Bronchial epithelial cell (primary cell): Measurements from ENCODE around the gene PIGV. TPM values are rescaled to one million over a fixed set of nuclear protein-coding genes. Genes with fewer than 3 reads are reported as not detected.

ENCODE experiments used
- DNase-seq: peaks from one replicate; pipeline ENCODE4 v3.0.0-alpha.2; 2010; ENCODE audit warnings: low read depth
- FAIRE-seq: peaks from 2 replicates; lab custom pipeline; 2011; peaks lifted over from hg19 to GRCh38; lab: Jason Lieb, UNC
- H3K27me3 ChIP-seq: 2 replicates; pipeline ENCODE4 v1.5.1; 2011; ENCODE audit warnings: low read length; ENCODE audit not compliant: control insufficient read depth, insufficient read depth
- H3K36me3 ChIP-seq: 2 replicates; pipeline ENCODE4 v1.5.1; 2011; ENCODE audit warnings: low read length; ENCODE audit not compliant: control insufficient read depth, insufficient read depth
- H3K4me3 ChIP-seq: 2 replicates; pipeline ENCODE4 v1.5.1; 2011; ENCODE audit warnings: mild to moderate bottlenecking, low read depth, low read length, control low read depth
- total RNA-seq: library from RNA; depleted of rRNA; stranded (reverse); fragments of >200 nt; gene quantifications from 2 replicates; pipeline ENCODE4 v1.2.1, GENCODE V29; 2014
- TF ChIP-seq, protein P1 (sequence below): IDR thresholded peaks from 2 replicates; pipeline ENCODE4 v1.5.1; 2011; ENCODE audit warnings: mild to moderate bottlenecking, moderate library complexity, low read length, control low read depth, inconsistent platforms; ENCODE audit not compliant: insufficient read depth, severe bottlenecking

The PIGV gene
- total RNA-seq, 1 donor from 2014 or later, result 14.2 TPM

DNA sequence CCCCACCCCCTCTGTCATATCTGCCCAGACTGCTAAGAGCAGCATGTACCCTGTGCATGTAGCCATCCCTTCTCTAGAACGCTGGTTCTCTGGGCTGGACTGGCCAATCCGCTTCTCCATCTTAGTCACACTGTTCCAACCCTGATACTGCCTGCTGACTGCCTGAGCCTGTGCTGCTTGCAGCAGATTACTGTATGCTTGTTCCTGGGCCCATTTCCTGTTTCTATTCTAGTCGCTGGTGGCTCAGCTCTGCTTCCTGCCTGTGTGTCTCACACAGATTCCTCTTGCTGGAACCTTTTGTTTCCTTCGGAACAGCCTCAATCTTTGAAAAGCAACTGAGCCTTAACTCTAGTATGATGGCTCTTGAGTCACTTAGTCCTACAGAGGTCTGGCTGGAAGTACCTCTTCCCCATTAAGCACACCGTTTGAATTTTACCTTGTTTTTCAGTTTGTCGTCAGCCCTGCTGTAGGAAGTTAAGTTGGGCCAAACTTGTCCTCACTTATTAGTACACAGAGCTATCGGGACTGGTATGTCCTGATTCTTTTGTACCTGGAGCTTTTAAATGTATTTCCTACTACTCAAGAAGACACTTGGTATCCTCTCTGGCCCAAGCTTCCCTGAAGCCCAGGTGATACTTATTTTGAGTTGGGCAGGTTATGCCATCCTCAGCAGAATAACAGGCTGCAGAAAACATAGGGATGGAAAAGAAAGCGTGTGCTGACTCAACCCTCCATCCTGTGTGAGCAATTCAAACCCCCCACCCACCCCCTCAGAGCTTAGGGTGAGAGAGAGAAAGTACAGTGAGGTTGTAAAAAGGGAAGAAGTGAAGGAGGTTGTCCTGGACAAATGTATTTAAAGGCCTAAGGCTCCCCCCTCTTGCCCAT, 43.4 kb upstream of the PIGV start:
- Histone ChIP-seq H3K36me3 (peaks cover 8% of the 10 kb centered on the region), H3K27me3 (no peaks in the 10 kb centered on the region), H3K4me3 (no peak overlapping the region)
- DNase-seq (peak; percentile 97), FAIRE-seq (no peak)
- TF ChIP-seq, protein P1, sequence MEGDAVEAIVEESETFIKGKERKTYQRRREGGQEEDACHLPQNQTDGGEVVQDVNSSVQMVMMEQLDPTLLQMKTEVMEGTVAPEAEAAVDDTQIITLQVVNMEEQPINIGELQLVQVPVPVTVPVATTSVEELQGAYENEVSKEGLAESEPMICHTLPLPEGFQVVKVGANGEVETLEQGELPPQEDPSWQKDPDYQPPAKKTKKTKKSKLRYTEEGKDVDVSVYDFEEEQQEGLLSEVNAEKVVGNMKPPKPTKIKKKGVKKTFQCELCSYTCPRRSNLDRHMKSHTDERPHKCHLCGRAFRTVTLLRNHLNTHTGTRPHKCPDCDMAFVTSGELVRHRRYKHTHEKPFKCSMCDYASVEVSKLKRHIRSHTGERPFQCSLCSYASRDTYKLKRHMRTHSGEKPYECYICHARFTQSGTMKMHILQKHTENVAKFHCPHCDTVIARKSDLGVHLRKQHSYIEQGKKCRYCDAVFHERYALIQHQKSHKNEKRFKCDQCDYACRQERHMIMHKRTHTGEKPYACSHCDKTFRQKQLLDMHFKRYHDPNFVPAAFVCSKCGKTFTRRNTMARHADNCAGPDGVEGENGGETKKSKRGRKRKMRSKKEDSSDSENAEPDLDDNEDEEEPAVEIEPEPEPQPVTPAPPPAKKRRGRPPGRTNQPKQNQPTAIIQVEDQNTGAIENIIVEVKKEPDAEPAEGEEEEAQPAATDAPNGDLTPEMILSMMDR, result no peak

DNA sequence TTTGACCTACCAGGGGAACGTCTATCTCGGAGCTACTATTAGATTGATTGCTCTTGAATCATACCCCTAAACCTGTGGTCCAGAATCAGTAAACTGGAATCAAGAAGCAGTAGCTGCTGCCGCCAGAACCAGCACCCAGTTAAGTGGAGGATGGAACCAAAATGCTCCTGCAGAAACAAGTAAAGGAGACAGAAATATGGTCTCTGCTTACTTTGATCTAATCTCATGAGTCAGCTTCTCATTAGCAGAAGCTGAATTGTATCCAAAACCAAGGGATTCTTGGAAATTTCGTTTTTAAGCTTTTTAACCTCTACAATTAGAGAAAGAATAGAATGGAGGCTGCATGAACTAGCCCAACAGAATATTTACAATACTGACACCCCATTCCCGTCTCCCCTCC, 42.6 kb upstream of the PIGV start:
- DNase-seq, result no peak
- Histone ChIP-seq H3K27me3 (no peaks in the 10 kb centered on the region), H3K36me3 (peaks cover 10% of the 10 kb centered on the region), H3K4me3 (no peak overlapping the region)
- TF ChIP-seq, protein P1, result no peak
- no peak for FAIRE-seq

DNA sequence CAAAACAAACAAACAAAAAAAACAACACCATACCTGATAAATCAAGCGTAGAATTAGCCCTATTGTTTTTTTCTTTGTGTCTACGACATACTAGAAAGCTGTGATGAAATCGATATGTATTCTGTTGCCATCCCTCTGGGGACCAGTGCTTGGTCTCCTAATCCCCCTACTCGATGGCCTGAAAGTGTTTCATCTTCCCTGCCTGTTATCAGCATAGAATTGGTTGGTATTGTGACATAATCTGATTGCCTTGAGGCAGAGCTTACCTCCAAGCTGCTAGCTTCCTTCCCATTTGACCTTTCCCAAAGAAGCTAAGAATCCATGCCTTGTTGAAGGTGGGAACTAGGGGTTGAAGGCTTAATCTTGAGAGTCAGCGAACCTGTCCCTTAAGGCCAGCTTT, 40.7 kb upstream of the PIGV start:
- H3K27me3 ChIP-seq, result no peaks in the 10 kb centered on the region
- no peak overlapping the region for H3K4me3 ChIP-seq
- TF ChIP-seq, protein P1, result no peak
- DNase-seq, result no peak
- no peak for FAIRE-seq
- H3K36me3 ChIP-seq, result peaks cover 7% of the 10 kb centered on the region

DNA sequence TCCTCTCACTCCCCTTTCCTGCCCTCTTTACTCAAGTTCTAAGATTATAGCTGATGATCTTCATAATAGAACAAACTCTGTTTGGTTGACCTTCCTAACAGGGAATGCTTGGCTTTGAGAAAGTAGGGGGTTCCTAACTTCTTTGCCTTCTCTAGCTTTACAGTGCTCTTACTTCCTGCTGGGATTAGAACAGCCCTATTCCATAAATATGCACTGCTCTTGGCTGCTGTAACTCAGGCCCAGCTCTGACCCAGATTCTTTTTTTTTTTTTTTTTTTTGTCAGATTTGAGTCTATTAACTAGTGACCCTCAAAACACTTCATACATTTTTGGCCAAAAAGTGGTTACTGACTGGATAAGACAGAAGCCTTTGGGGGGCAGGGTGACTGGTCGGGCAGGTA, 39.4 kb upstream of the PIGV start:
- no peak for DNase-seq
- no peaks in the 10 kb centered on the region for H3K27me3 ChIP-seq
- no peak overlapping the region for H3K4me3 ChIP-seq
- TF ChIP-seq, protein P1, result no peak
- no peak for FAIRE-seq
- H3K36me3 ChIP-seq, result peaks cover 10% of the 10 kb centered on the region

DNA sequence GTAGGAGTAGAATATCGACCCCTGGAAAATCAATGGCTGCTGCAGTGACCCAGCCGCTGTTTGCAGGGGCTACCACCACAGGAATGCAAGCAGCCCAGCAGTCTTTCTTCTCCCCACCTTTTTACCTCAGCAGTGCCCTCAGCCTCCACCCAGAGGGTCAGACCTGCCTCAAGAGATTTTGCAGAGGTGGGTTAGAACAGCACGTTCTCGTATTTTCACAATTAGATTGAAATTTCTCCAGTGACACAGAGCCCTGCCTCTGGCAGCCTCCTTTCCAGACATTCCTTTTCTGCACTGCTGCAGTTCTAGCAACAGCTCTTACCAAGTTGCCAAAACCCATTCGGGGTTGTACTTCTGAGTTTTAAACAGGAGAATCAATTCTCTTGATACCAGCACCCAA, 38.3 kb upstream of the PIGV start:
- FAIRE-seq, result no peak
- TF ChIP-seq, protein P1, result no peak
- peaks cover 11% of the 10 kb centered on the region for H3K36me3 ChIP-seq
- DNase-seq, result no peak
- no peaks in the 10 kb centered on the region for H3K27me3 ChIP-seq
- no peak overlapping the region for H3K4me3 ChIP-seq

DNA sequence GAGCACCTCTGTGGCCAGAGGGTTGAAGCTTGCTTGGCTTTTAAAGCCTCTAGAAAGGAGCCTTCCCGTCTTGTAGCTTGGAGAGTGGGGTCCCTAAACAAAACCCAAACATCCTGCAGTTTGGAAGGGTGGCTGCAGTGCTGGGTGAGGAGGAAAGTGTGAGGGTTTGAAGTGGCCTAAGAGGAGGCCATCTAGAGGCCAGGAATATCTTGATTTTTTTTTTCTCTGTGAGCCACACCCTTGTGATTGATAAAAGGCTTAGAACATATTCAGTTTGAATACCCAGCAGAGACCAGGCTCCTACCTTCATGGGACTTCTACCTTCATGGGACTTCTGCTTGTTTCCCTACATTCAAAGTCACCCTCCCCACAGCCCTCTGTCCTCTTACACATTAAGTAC, 37.3 kb upstream of the PIGV start:
- Histone ChIP-seq H3K4me3 (no peak overlapping the region), H3K36me3 (peaks cover 9% of the 10 kb centered on the region), H3K27me3 (no peaks in the 10 kb centered on the region)
- FAIRE-seq (no peak), DNase-seq (no peak)
- TF ChIP-seq, protein P1, result no peak
